Measurements from ENCODE around the gene LRP1.

DNA sequence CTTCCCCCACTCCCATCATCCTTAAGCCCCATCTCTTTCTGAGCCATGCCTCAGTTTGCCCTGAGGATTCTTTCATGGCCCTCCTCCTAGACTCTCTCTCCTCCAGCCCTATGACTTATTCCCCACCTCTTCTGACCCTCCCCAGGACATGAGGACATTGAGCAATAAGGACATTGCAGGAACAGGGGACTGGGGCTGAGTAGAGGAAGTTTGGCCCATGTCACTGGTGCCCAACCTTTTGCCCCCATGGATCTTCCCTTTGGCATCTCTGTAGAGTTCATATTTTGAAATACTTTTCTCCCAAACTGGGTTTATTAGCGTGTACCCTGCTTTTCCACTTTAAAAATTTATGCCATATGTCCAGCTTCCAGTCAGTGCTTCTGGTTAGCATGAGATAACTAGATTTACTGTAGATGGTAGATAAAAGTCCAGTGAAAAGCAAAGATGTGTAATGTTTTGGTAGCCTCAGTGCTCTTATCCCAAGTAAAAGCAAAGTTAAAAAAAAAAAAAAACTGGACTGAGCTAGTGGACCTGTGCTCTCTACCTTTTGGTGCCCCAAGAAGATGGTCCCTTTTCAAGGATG, 25.2 kb downstream of the LRP1 start:
- TF ChIP-seq, protein P1, sequence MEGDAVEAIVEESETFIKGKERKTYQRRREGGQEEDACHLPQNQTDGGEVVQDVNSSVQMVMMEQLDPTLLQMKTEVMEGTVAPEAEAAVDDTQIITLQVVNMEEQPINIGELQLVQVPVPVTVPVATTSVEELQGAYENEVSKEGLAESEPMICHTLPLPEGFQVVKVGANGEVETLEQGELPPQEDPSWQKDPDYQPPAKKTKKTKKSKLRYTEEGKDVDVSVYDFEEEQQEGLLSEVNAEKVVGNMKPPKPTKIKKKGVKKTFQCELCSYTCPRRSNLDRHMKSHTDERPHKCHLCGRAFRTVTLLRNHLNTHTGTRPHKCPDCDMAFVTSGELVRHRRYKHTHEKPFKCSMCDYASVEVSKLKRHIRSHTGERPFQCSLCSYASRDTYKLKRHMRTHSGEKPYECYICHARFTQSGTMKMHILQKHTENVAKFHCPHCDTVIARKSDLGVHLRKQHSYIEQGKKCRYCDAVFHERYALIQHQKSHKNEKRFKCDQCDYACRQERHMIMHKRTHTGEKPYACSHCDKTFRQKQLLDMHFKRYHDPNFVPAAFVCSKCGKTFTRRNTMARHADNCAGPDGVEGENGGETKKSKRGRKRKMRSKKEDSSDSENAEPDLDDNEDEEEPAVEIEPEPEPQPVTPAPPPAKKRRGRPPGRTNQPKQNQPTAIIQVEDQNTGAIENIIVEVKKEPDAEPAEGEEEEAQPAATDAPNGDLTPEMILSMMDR (conservative IDR thresholded peaks at IDR 0.05; ENCODE audit: low read length) = no peak
- no peak for TF ChIP-seq EZH2phosphoT487 (IDR thresholded peaks at IDR 0.05; ENCODE audit: borderline replicate concordance)

Measured in Loucy (cell line).